Suprapubic skin (tissue), 4 donors: Measurements from ENCODE around the gene RPP14. TPM values are rescaled to one million over a fixed set of nuclear protein-coding genes. Genes with fewer than 3 reads are reported as not detected.

Source experiments
- DNase-seq, 2 donors: peaks; one replicate each; pipeline ENCODE4 v3.0.0-alpha.2; 2019; ENCODE audit warnings: low spot score in 2 of 2
- H3K27ac ChIP-seq: fragments of 200-600 bp; sonication (generic); one replicate; pipeline ENCODE4 v1.5.1; 2019
- H3K27me3 ChIP-seq: fragments of 200-600 bp; sonication (generic); one replicate; pipeline ENCODE4 v1.5.1; 2019
- H3K36me3 ChIP-seq: fragments of 200-600 bp; sonication (generic); one replicate; pipeline ENCODE4 v1.5.1; 2019
- H3K4me1 ChIP-seq: fragments of 200-600 bp; sonication (generic); one replicate; pipeline ENCODE4 v1.5.1; 2019
- H3K4me3 ChIP-seq: fragments of 200-600 bp; sonication (generic); one replicate; pipeline ENCODE4 v1.5.1; 2019; ENCODE audit warnings: mild to moderate bottlenecking
- H3K9me3 ChIP-seq: fragments of 200-600 bp; sonication (generic); one replicate; pipeline ENCODE4 v1.5.1; 2019
- CTCF ChIP-seq, 2 donors: fragments of 200-600 bp in 1 of 2; fragments of 450-650 bp in 1 of 2; sonication (generic) in 1 of 2; IDR thresholded peaks; one replicate each; pipeline ENCODE4 v1.5.1; 2016 to 2019; ENCODE audit warnings: antibody characterized with exemption in 2 of 2, mild to moderate bottlenecking in 1 of 2, moderate library complexity in 1 of 2
- EP300 ChIP-seq: sonication (generic); formaldehyde crosslinking; IDR thresholded peaks from one replicate; pipeline ENCODE4 v1.6.1; 2017; ENCODE audit warnings: antibody characterized with exemption
- POLR2A ChIP-seq, 2 donors: fragments of 450-650 bp; IDR thresholded peaks; one replicate each; pipeline ENCODE4 v1.6.1; 2017; ENCODE audit warnings: antibody characterized with exemption in 2 of 2, mild to moderate bottlenecking in 2 of 2, moderate library complexity in 2 of 2
- POLR2AphosphoS5 ChIP-seq, 3 donors: sonication (generic); formaldehyde crosslinking; IDR thresholded peaks; one replicate each; pipeline ENCODE4 v1.6.1; 2017; ENCODE audit warnings: antibody characterized with exemption in 3 of 3
- WGBS: methylation state at CpG from one replicate; pipeline ENCODE4 v1.1.5; 2018; 5-methylcytosine and 5-hydroxymethylcytosine counted together
- total RNA-seq, 4 donors: library from RNA; depleted of rRNA; stranded (reverse); fragments of >200 nt; gene quantifications; one replicate each; pipeline ENCODE4 v1.1.0, GENCODE V29; 2016

Gene RPP14
- total RNA-seq, 4 donors from 2014 or later = 5.0 to 9.9 (median 8.0) TPM

- TF ChIP-seq POLR2A (IDR thresholded peaks at IDR 0.05) (no peak), POLR2AphosphoS5 (IDR thresholded peaks at IDR 0.05) (no peak), EP300 (no peak), CTCF (IDR thresholded peaks at IDR 0.05) (no peak)
- no peak overlapping the region for H3K4me3 ChIP-seq
- no peaks in the 10 kb centered on the region for H3K9me3 ChIP-seq
- no peak for DNase-seq
- peaks cover 13% of the 10 kb centered on the region for H3K4me1 ChIP-seq
- H3K36me3 ChIP-seq = no peaks in the 10 kb centered on the region
- no peak overlapping the region for H3K27ac ChIP-seq
- WGBS = 90% methylated on average over 3 of the region's 3 CpGs
- no peaks in the 10 kb centered on the region for H3K27me3 ChIP-seq
Measured at GRCh38 chr3:58358092-58358491, 52.0 kb downstream of the RPP14 start.

GRCh38 chr3:58358808-58359207, 52.8 kb downstream of the RPP14 start:
- H3K4me3 ChIP-seq = no peak overlapping the region

GRCh38 chr3:58359621-58360020, 53.6 kb downstream of the RPP14 start:
- H3K27ac ChIP-seq = no peak overlapping the region
- 65% methylated on average over 4 of the region's 4 CpGs for WGBS
- H3K4me1 ChIP-seq = peaks cover 13% of the 10 kb centered on the region
- no peak overlapping the region for H3K4me3 ChIP-seq
- H3K9me3 ChIP-seq = no peaks in the 10 kb centered on the region
- no peak for DNase-seq
- H3K36me3 ChIP-seq = no peaks in the 10 kb centered on the region
- TF ChIP-seq CTCF (IDR thresholded peaks at IDR 0.05) (no peak), POLR2AphosphoS5 (IDR thresholded peaks at IDR 0.05) (no peak), POLR2A (IDR thresholded peaks at IDR 0.05) (no peak), EP300 (no peak)
- H3K27me3 ChIP-seq = no peaks in the 10 kb centered on the region

More at GRCh38 chr3:58358808-58359207, 52.8 kb downstream of the RPP14 start:
- no peak for DNase-seq
- 84% methylated on average over 4 of the region's 4 CpGs for WGBS
- Histone ChIP-seq H3K4me1 (peaks cover 13% of the 10 kb centered on the region), H3K36me3 (no peaks in the 10 kb centered on the region), H3K27ac (no peak overlapping the region), H3K27me3 (no peaks in the 10 kb centered on the region), H3K9me3 (no peaks in the 10 kb centered on the region)
- TF ChIP-seq POLR2A (IDR thresholded peaks at IDR 0.05) (no peak), EP300 (no peak), POLR2AphosphoS5 (IDR thresholded peaks at IDR 0.05) (no peak), CTCF (IDR thresholded peaks at IDR 0.05) (no peak)

- Histone ChIP-seq H3K27ac (no peak overlapping the region), H3K4me1 (no peaks in the 10 kb centered on the region), H3K27me3 (no peaks in the 10 kb centered on the region), H3K9me3 (no peaks in the 10 kb centered on the region), H3K36me3 (no peaks in the 10 kb centered on the region), H3K4me3 (no peak overlapping the region)
- DNase-seq = no peak
- TF ChIP-seq CTCF (IDR thresholded peaks at IDR 0.05) (no peak), POLR2AphosphoS5 (IDR thresholded peaks at IDR 0.05) (no peak), EP300 (no peak), POLR2A (IDR thresholded peaks at IDR 0.05) (no peak)
Measured at GRCh38 chr3:58361866-58362265, 55.8 kb downstream of the RPP14 start.

- DNase-seq = no peak
- H3K36me3 ChIP-seq = peaks cover 4% of the 10 kb centered on the region
- H3K4me1 ChIP-seq = peaks cover 7% of the 10 kb centered on the region
- no peak overlapping the region for H3K4me3 ChIP-seq
- no peaks in the 10 kb centered on the region for H3K9me3 ChIP-seq
- TF ChIP-seq CTCF (IDR thresholded peaks at IDR 0.05) (no peak), POLR2AphosphoS5 (IDR thresholded peaks at IDR 0.05) (no peak), POLR2A (IDR thresholded peaks at IDR 0.05) (no peak), EP300 (no peak)
- 70% methylated on average over 1 of the region's 1 CpG for WGBS
- no peak overlapping the region for H3K27ac ChIP-seq
- no peaks in the 10 kb centered on the region for H3K27me3 ChIP-seq
Measured at GRCh38 chr3:58366699-58367098, 60.7 kb downstream of the RPP14 start.
